DND-41 (cell line): ENCODE measurements around the gene INPP5A.

Source experiments
- ATAC-seq: fragments of 200-7000 bp; cut with Tn5 transposase; 3 replicates; pipeline ENCODE4 v1.9.1; 2021; ENCODE audit warnings: low read depth; ENCODE audit not compliant: insufficient read depth
- DNase-seq: peaks from one replicate; pipeline ENCODE4 v3.0.0-alpha.2; 2020
- H2AFZ ChIP-seq: 2 replicates; pipeline ENCODE4 v1.6.0; 2012; ENCODE audit warnings: low read depth, low read length
- H3K27ac ChIP-seq: 2 replicates; pipeline ENCODE4 v1.5.1; 2012; ENCODE audit warnings: low read length, inconsistent platforms
- H3K27me3 ChIP-seq: fragments of 200-600 bp; sonication (generic); 2 replicates; pipeline ENCODE4 v1.6.0; 2012; ENCODE audit warnings: low read length, mild to moderate bottlenecking, inconsistent platforms; ENCODE audit not compliant: insufficient read depth, poor library complexity
- H3K36me3 ChIP-seq: 2 replicates; pipeline ENCODE4 v1.5.1; 2012; ENCODE audit warnings: low read length, inconsistent platforms; ENCODE audit not compliant: insufficient read depth
- H3K4me1 ChIP-seq: 2 replicates; pipeline ENCODE4 v1.5.1; 2012; ENCODE audit warnings: mild to moderate bottlenecking, low read length; ENCODE audit not compliant: insufficient read depth
- H3K4me2 ChIP-seq: 2 replicates; pipeline ENCODE4 v1.6.0; 2012; ENCODE audit warnings: mild to moderate bottlenecking, moderate library complexity, low read length, inconsistent platforms; ENCODE audit not compliant: insufficient read depth
- H3K4me3 ChIP-seq, 2 experiments: fragments of 200-600 bp in 1 of 2; shearing (Covaris generic) in 1 of 2; 2 replicates each; pipeline ENCODE4 v1.5.1; 2012 to 2016; ENCODE audit warnings: inconsistent platforms in 2 of 2, low read length in 2 of 2, mild to moderate bottlenecking in 2 of 2, low read depth in 1 of 2, moderate library complexity in 1 of 2
- H3K79me2 ChIP-seq: 2 replicates; pipeline ENCODE4 v1.6.0; 2012; ENCODE audit warnings: low read length, inconsistent platforms; ENCODE audit not compliant: insufficient read depth
- H3K9ac ChIP-seq: 2 replicates; pipeline ENCODE4 v1.6.0; 2012; ENCODE audit warnings: low read depth, mild to moderate bottlenecking, inconsistent platforms, low read length, moderate library complexity
- H3K9me3 ChIP-seq: 2 replicates; pipeline ENCODE4 v1.5.1; 2012; ENCODE audit warnings: low read length, moderate library complexity, mild to moderate bottlenecking, inconsistent platforms; ENCODE audit not compliant: insufficient read depth, severe bottlenecking
- H4K20me1 ChIP-seq: 2 replicates; pipeline ENCODE4 v1.6.0; 2012; ENCODE audit warnings: low read length; ENCODE audit not compliant: insufficient read depth
- CTCF ChIP-seq: IDR thresholded peaks from 2 replicates; pipeline ENCODE4 v1.5.1; 2012; ENCODE audit warnings: borderline replicate concordance, low read length, moderate library complexity, mild to moderate bottlenecking; ENCODE audit not compliant: poor library complexity, severe bottlenecking; ENCODE audit errors: extremely low read depth
- EZH2 ChIP-seq: IDR thresholded peaks from 3 replicates; pipeline ENCODE4 v1.6.1; 2012; ENCODE audit warnings: borderline replicate concordance, low read depth, mild to moderate bottlenecking, moderate library complexity, low read length, inconsistent platforms; ENCODE audit not compliant: severe bottlenecking

INPP5A gene

GRCh38 chr10:132586739-132587138, 49.2 kb downstream of the INPP5A start:
- Histone ChIP-seq H3K4me2 (no peak overlapping the region), H3K27ac (no peak overlapping the region), H3K36me3 (no peaks in the 10 kb centered on the region), H3K9me3 (no peaks in the 10 kb centered on the region), H2AFZ (no peak overlapping the region), H3K79me2 (peaks cover 95% of the 10 kb centered on the region), H3K4me3 (no peak overlapping the region), H3K9ac (no peak overlapping the region), H4K20me1 (peaks cover 67% of the 10 kb centered on the region), H3K4me1 (no peaks in the 10 kb centered on the region), H3K27me3 (no peaks in the 10 kb centered on the region)
- ATAC-seq (no peak), DNase-seq (no peak)
- TF ChIP-seq EZH2 (no peak), CTCF (no peak)

GRCh38 chr10:132587175-132587574, 49.6 kb downstream of the INPP5A start:
- H2AFZ ChIP-seq: no peak overlapping the region
- H3K9ac ChIP-seq: no peak overlapping the region
- no peaks in the 10 kb centered on the region for H3K27me3 ChIP-seq
- H3K79me2 ChIP-seq: peaks cover 96% of the 10 kb centered on the region
- TF ChIP-seq CTCF: no peak
- no peak for TF ChIP-seq EZH2
- no peak overlapping the region for H3K4me3 ChIP-seq
- no peaks in the 10 kb centered on the region for H3K4me1 ChIP-seq
- no peaks in the 10 kb centered on the region for H3K9me3 ChIP-seq
- ATAC-seq (no peak), DNase-seq (no peak)
- no peaks in the 10 kb centered on the region for H3K36me3 ChIP-seq
- peaks cover 68% of the 10 kb centered on the region for H4K20me1 ChIP-seq
- no peak overlapping the region for H3K4me2 ChIP-seq
- no peak overlapping the region for H3K27ac ChIP-seq

- Histone ChIP-seq H3K9ac (no peak overlapping the region), H3K36me3 (no peaks in the 10 kb centered on the region), H4K20me1 (peaks cover 66% of the 10 kb centered on the region), H3K27ac (no peak overlapping the region), H3K9me3 (no peaks in the 10 kb centered on the region), H2AFZ (no peak overlapping the region), H3K4me2 (no peak overlapping the region), H3K79me2 (peaks cover 93% of the 10 kb centered on the region), H3K4me1 (peaks cover 8% of the 10 kb centered on the region), H3K4me3 (no peak overlapping the region), H3K27me3 (no peaks in the 10 kb centered on the region)
- TF ChIP-seq EZH2: no peak
- no peak for TF ChIP-seq CTCF
- ATAC-seq: no peak
- no peak for DNase-seq
These were observed 50.9 kb downstream of the INPP5A start for GRCh38 chr10:132588301-132589013.
